ENCODE results near the gene RUNDC3A.

GRCh38 chr17:44350733-44351226 lies 42.4 kb downstream of the RUNDC3A start:
- TF ChIP-seq POLR2AphosphoS5 (IDR thresholded peaks at IDR 0.05; ENCODE audit: low read depth, low read length), result no peak
- no peak for TF ChIP-seq SPI1 (IDR thresholded peaks at IDR 0.05; ENCODE audit: low read depth, low read length)
- no peak for TF ChIP-seq POLR2A (IDR thresholded peaks at IDR 0.05; ENCODE audit: low read depth, low read length)
- TF ChIP-seq TAF1 (IDR thresholded peaks at IDR 0.05; ENCODE audit: low read depth, low read length), result no peak
- TF ChIP-seq POU2F2 (IDR thresholded peaks at IDR 0.05; ENCODE audit: low read depth, low read length), result no peak
